AG08395 (cell line): ENCODE measurements around the gene MARVELD1.

ENCODE experiments used
- DNase-seq: peaks from one replicate; pipeline ENCODE4 v3.0.0; 2012; ENCODE audit warnings: mixed read lengths, low spot score

The MARVELD1 gene

DNA sequence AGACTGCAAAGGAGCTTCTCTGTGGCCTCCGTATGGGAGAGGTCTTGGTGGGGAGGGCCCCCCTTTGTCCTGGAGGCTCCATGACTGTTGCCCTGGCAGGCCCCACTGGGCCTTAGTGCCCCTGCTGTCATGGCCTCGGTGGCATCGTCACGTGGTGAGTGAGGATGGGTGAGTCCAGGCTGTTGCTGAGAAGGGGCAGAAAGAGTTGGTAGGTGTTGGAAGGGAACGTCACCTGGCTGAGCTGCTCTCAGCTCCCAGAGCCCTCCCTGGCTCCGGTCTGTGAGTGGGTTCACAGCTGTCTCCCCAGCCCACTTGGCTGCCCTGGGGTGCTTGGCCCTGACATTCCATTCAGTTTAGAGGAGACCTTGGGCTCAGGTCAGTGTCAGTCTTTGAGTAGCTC lies 42.2 kb downstream of the MARVELD1 start:
- DNase-seq = no peak

DNA sequence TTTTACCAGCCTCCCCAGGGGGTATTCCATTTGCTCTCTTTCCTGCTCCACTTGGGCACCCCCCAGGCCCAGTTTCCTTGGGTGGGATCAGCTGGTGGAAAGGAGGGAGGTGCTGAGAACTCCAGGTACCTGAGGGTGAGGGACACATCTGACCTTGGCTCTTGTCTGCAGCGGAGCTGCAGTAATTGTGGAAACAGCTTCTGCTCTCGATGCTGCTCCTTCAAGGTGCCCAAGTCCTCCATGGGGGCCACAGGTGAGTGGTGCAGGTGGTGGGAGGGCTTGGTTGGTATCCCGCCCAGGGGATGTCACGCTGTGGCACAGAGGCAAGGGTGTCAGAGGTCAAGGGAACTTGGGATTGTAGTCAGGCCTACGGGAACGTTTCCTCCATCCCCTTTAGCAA lies 43.9 kb downstream of the MARVELD1 start:
- DNase-seq = no peak

DNA sequence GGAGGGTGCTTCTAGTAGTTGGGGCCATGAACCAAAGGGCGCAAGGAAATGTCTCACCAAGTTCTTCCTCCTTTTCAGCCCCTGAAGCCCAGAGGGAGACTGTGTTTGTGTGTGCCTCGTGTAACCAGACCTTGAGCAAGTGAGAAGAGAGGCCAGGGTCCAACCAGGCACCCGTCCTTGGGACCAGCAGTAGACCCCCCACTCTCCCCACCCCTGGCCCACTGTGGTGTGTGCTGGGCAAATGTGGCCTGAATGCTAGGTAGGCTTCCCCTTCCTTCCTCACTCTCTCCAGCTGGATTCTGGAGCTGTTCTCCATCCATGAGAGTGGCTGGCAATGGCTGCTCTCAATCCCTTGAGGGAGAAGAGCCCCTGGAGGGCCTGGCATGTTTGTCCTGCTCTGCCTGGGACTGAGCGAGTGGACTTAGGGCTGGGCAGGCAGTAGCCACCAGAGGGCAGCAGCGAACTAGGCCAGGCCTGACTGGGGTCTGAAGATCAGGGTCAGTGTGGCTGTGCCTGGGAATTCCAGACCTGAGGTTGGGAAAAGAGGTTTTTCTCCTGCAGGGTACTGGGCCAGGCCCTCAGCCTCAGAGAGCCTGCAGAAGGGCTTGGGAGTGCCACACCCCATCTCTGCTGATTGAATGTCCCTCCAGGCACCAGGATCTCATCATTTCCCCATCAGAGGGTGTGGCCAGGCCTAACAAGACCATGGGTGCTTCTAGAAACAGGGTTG lies 45.8 kb downstream of the MARVELD1 start:
- peak; percentile 83 for DNase-seq

DNA sequence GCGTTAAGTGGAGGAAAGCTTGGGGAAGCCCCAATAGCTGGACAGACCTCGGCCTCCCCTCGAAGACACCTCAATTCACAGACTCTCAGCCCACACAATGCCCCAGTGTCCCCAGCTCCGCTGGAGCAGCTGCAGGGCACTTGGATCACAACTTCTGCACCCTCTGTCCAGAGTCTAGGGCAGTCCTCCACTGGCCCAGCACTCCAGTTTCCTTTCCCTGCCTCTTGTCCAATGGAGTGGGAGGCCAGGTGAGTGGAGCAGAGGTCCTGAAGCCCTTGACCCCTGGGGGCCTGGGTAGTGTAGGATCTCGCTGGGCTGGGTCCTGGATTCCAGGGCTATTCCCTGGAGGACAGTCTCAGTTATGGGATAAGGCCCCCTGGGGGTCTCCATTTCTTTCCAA lies 46.4 kb downstream of the MARVELD1 start:
- DNase-seq = no peak

DNA sequence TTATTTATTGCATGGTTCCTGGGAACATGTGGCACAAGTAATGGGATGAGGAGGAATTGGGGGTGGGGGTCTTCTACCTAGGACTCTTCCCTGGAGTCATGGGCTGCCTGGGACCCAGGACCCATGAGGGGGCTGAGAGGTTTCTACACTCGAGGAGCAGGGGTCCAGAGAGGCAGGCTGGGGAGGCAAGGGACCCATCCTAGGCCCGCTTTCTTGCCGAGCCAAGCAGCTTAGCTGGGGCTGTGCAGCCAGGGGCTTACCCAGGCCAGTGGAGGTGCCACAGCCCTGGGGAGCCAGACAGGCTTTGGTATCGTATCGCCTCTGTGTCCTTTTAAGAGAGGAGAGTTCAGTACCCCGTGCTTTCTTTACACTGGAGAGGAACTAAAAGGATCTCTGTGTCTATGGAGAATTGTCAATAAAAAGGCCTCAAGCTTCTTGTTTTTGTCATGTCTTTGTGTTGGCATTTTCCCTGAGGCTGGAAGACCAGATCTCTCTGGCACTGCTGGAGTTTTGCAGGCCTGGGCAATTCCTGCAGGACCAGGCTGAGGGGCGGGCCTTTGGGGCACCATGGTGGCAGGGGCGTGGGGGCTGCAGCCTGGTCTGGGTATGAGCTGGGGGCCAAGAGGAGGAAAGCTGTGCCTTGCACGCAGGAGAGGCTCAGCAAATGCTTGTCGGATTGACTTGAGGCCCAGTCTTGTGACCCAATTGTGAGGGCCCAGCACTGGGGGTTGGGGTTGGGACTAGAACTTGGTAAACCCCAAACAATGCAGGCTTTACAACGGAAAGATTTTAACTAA lies 47.1 kb downstream of the MARVELD1 start:
- DNase-seq = no peak

GRCh38 chr10:97761331-97761865 lies 47.9 kb downstream of the MARVELD1 start:
- DNase-seq = no peak

DNA sequence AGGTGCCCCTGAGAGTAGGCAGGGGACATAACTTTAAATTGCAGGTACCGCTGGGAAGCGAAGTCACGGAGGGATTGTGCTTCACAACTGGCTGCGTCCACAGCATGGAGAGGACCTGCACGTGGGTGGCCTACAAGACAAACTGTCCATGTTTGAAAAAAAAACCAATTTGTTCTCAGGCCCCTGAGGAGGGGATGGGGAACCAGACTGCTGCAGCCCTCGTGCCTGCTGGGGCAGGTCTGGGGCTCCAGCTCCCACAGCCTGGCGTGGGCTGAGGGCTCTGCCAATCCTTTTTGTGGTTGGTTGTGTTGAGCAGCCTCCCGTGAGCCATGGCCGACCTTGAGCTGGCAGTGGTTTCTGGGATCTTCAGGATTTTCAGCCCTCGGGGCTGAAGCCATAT lies 48.5 kb downstream of the MARVELD1 start:
- no peak for DNase-seq

- DNase-seq = peak; percentile 48
These were observed 49.3 kb downstream of the MARVELD1 start for GRCh38 chr10:97762816-97763215.

DNA sequence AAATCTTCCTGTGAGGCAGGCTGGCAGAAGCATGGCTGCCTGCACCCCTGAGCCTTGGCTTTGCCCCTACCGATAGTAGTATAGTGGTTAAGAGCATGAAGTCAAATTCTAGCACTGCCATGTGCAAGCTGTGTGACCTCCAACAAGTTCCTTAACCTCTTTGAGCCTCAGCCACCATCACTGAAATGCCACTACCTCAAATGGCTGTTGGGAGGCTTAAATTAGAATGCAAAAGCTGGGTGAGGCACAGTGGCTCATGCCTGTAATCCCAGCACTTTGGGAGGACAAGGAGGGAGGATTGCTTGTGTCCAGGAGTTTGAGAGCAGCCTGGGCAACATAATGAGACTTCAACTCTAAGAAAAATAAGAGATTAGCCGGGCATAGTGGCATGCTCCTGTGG lies 49.9 kb downstream of the MARVELD1 start:
- no peak for DNase-seq

- no peak for DNase-seq
These were observed 50.4 kb downstream of the MARVELD1 start for GRCh38 chr10:97763947-97764346.

- DNase-seq = no peak
These were observed 51.0 kb downstream of the MARVELD1 start for GRCh38 chr10:97764519-97764931.

- DNase-seq = no peak
These were observed 51.7 kb downstream of the MARVELD1 start for GRCh38 chr10:97765201-97765600.

- DNase-seq = no peak
These were observed 52.7 kb downstream of the MARVELD1 start for GRCh38 chr10:97766106-97766810.

GRCh38 chr10:97766996-97767924 lies 53.7 kb downstream of the MARVELD1 start:
- DNase-seq = no peak
